ENCODE data around the gene GPR108. TPM values are rescaled to one million over a fixed set of nuclear protein-coding genes. Genes with fewer than 3 reads are reported as not detected.
"Not testable (repeated sequence)": the region's sequence is repeated elsewhere in the genome, so short reads cannot be mapped to it uniquely, and the experiment has no call there.

The GPR108 gene
- total RNA-seq, 2 experiments from 2014 or later: 72.1 to 75.4 TPM

DNA sequence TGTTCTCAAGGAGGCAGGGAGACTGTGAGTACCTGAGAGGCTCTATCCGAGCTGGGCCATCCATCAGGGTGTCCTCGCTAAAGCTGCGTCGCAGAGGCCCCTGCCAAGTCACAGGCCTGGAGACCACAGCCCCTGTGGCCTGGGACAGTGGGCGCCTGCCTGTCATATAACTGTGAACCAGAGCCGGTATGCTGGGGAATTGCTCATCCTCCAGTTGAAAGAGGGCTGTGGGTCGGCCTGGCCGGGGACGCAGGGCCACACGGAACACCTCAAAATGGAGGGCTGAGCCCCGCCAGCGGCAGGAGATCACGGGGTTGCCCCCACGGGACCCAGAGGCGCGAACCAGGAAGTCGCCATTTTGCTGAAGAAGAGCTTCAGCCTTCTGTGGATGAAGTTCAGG, 23.2 kb upstream of the GPR108 start:
- ChIA-PET CTCF (interaction anchor here (0.7 kb wide), 1 partner anchor 22 kb away, joined by 3 read pairs; no protein-coding TSS in a partner anchor), POLR2A (interaction anchor here (0.6 to 1.8 kb wide), 2 partner anchors 12 to 1535 kb away, joined by 3 to 7 read pairs; partner anchors contain the start of gene VAV1)
- DNase-seq: no peak
- no peaks in the 10 kb centered on the region for H3K27me3 Mint-ChIP-seq
- H3K4me3 Mint-ChIP-seq: no peak overlapping the region
- H3K36me3 Mint-ChIP-seq: peaks cover 18% of the 10 kb centered on the region
- H3K9me3 Mint-ChIP-seq: no peaks in the 10 kb centered on the region
- H3K27ac Mint-ChIP-seq: no peak overlapping the region
- peaks cover 12% of the 10 kb centered on the region for H3K4me1 Mint-ChIP-seq (ENCODE audit: low read depth)
- intact Hi-C loops (cut with micrococcal nuclease): no loop called here

- ChIA-PET POLR2A (no interaction called here), CTCF (interaction anchor here (0.7 to 1.7 kb wide), 3 partner anchors 107 to 238 kb away, joined by 4 to 10 read pairs (median 5); no protein-coding TSS in a partner anchor)
- intact Hi-C loops (cut with micrococcal nuclease): no loop called here
- Mint-ChIP-seq H3K36me3 (peaks cover 46% of the 10 kb centered on the region), H3K4me3 (no peak overlapping the region), H3K27ac (no peak overlapping the region), H3K4me1 (ENCODE audit: low read depth) (peaks cover 16% of the 10 kb centered on the region), H3K27me3 (no peaks in the 10 kb centered on the region), H3K9me3 (no peaks in the 10 kb centered on the region)
- no peak for DNase-seq
Observed at GRCh38 chr19:6754653-6755463, 17.5 kb upstream of the GPR108 start.

DNA sequence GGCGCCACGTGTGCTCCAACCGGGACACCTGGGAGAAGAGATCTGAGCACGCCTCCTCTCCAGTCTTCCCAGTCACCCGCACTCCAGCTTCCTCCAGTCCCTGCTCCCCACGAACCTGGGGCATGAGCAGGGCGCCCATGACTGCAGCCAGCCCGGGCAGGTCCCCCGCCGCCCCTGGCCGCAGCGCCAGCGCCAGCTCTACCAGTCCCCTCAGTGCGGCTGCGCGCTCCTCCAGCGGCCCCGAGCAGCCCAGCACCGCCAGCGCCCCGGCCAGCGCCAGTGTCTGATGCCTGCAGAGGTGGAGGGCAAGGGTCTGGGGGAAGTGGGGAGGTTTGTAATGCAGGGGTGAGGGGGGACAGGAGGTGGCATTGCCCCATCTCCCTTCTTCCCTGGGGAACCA, 16.8 kb upstream of the GPR108 start:
- intact Hi-C loops (cut with micrococcal nuclease): no loop called here
- H3K4me3 Mint-ChIP-seq: no peak overlapping the region
- H3K4me1 Mint-ChIP-seq (ENCODE audit: low read depth): peaks cover 16% of the 10 kb centered on the region
- no peak for DNase-seq
- H3K9me3 Mint-ChIP-seq: no peaks in the 10 kb centered on the region
- CTCF ChIA-PET: interaction anchor here (1.0 to 1.7 kb wide), 2 partner anchors 14 to 109 kb away, joined by 3 to 10 read pairs; no protein-coding TSS in a partner anchor
- H3K27me3 Mint-ChIP-seq: no peaks in the 10 kb centered on the region
- H3K27ac Mint-ChIP-seq: no peak overlapping the region
- POLR2A ChIA-PET: no interaction called here
- H3K36me3 Mint-ChIP-seq: peaks cover 45% of the 10 kb centered on the region

DNA sequence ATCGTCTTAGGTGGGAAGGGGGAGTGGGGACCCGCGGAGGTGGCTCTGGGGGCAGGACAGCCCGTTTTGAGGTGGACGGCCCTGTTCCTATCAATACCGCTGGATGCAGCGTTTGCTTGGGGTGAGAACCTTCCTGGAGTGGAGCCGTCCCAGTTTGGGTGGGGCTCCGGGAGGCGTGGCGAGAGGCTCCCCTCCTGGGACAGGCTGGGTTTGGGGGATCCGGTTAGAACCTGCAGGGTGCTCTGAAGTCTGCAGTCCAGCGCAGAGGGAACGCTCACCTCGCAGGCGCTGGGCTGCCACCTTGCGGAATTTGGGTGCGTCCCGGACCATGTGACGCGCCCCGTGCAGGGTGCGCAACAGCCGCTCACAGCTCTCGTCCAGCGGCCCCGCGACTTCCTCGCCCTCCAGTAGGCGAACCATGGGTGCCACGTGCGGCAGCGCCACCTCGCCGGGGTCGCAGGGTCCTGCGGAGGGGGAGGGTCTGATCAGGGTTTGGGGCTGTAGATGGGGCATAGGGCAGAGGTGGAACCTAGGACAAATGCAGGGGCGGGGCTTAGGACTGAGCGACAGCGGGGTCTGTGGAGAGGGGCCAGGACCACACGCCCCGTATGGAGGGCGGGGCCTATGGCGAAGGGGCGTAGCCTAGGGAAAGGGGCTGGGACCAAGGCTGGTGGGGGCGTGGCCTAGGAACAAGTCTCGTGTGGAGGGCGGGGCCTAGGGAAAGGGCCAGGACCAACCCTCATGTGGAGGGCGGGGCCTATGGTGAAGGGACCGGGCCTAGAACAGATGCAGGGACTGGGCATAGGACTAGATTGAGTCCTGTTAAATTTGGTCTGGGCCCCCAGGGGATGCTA, 16.0 kb upstream of the GPR108 start:
- CTCF ChIA-PET: interaction anchor here (0.6 to 1.7 kb wide), 6 partner anchors 10 to 237 kb away, joined by 3 to 10 read pairs (median 3); no protein-coding TSS in a partner anchor
- peaks cover 13% of the 10 kb centered on the region for H3K4me1 Mint-ChIP-seq (ENCODE audit: low read depth)
- intact Hi-C loops (cut with micrococcal nuclease): loop anchor here (1.0 kb wide), 1 partner anchor 14 kb away; the partner anchor contains the start of gene SH2D3A
- no peaks in the 10 kb centered on the region for H3K9me3 Mint-ChIP-seq
- POLR2A ChIA-PET: no interaction called here
- H3K27ac Mint-ChIP-seq: peak overlapping the region; percentile 67
- DNase-seq: peak; percentile 88
- no peaks in the 10 kb centered on the region for H3K27me3 Mint-ChIP-seq
- peaks cover 41% of the 10 kb centered on the region for H3K36me3 Mint-ChIP-seq
- H3K4me3 Mint-ChIP-seq: peak overlapping the region; percentile 68

DNA sequence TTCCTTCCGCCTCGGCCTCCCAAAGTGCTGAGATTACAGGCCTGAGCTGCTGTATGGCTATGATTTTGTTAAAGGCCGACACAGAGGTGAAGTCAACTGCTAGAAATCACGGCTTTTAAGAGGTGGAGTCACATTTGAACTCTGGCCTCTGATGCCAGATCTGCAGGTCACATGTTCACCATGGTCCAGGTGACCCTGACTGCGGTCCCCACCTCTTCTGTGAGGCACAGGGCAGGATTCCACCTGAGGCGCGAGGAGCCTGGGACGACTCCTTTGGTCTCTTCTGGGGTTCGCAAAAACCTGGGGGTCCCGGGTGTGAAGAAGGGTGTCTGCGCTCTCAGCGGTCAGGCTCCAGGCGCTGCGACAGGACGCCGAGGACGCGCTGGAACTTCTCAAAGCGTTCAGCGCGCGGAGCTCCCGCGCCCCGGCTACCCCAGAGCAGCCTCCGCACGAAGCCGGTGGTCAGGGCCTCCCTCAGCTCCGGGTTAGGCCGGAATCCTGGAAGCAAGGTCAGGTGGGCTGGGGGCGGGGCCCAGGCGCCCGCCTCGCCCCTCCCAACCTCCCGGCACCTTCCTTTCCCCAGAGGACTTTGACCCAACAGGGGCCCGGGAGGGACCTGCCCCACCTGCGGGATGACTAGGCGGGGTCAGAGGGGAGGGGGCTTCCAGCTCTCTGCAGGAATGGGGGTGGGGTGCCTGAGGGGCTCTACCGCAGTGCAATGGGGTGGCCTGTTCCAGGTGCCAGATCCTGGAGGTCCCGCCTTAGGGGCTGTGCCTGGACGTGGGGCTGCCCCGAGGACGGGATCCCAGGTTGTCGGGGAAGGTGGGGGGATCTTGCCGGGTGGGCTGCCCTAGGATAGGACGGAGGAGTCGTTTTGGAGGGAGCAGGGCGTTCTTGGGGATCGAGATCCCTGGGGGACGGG, 15.1 kb upstream of the GPR108 start:
- CTCF ChIA-PET: interaction anchor here (0.6 to 1.7 kb wide), 5 partner anchors 39 to 236 kb away, joined by 3 to 10 read pairs (median 3); no protein-coding TSS in a partner anchor
- POLR2A ChIA-PET: no interaction called here
- no peak overlapping the region for H3K27ac Mint-ChIP-seq
- DNase-seq: no peak
- no peak overlapping the region for H3K4me3 Mint-ChIP-seq
- H3K4me1 Mint-ChIP-seq (ENCODE audit: low read depth): peaks cover 11% of the 10 kb centered on the region
- no peaks in the 10 kb centered on the region for H3K9me3 Mint-ChIP-seq
- H3K27me3 Mint-ChIP-seq: no peaks in the 10 kb centered on the region
- H3K36me3 Mint-ChIP-seq: peaks cover 44% of the 10 kb centered on the region
- intact Hi-C loops (cut with micrococcal nuclease): loop anchor here (1.0 kb wide), 1 partner anchor 15 kb away; the partner anchor contains the start of gene SH2D3A

GRCh38 chr19:6751189-6751588, 13.8 kb upstream of the GPR108 start:
- Mint-ChIP-seq H3K27me3 (no peaks in the 10 kb centered on the region), H3K27ac (no peak overlapping the region), H3K9me3 (no peaks in the 10 kb centered on the region), H3K36me3 (peaks cover 48% of the 10 kb centered on the region), H3K4me1 (ENCODE audit: low read depth) (peaks cover 11% of the 10 kb centered on the region), H3K4me3 (no peak overlapping the region)
- intact Hi-C loops (cut with micrococcal nuclease): no loop called here
- no peak for DNase-seq
- POLR2A ChIA-PET: no interaction called here
- CTCF ChIA-PET: interaction anchor here (1.2 kb wide), 1 partner anchor 21 kb away, joined by 3 read pairs; the partner anchor contains the start of gene VAV1

DNA sequence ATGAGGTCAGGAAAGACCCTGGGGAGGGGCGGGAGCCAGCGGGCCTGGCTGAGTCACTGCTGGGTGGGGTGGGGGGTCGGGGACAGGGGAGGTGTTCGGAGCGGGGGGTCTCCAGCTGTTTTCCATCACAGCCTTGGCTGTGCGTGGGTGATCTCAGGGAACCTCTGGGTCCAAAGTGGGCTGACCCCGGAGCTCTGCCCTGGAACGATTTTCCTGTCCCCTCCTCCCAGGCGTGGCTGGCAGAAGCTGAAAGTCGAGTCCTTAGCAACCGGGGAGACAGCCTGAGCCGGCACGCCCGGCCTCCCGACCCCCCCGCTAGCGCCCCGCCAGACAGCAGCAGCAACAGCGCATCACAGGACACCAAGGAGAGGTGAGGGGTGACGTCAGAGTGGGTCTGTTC, 12.7 kb upstream of the GPR108 start:
- Mint-ChIP-seq H3K9me3 (no peaks in the 10 kb centered on the region), H3K4me3 (no peak overlapping the region), H3K27ac (no peak overlapping the region), H3K4me1 (ENCODE audit: low read depth) (peaks cover 11% of the 10 kb centered on the region), H3K36me3 (peaks cover 53% of the 10 kb centered on the region), H3K27me3 (no peaks in the 10 kb centered on the region)
- ChIA-PET CTCF (interaction anchor here (0.6 to 1.2 kb wide), 2 partner anchors 23 to 119 kb away, joined by 3 read pairs; partner anchors contain the start of gene VAV1), POLR2A (no interaction called here)
- DNase-seq: no peak
- intact Hi-C loops (cut with micrococcal nuclease): no loop called here

GRCh38 chr19:6748543-6748942, 11.2 kb upstream of the GPR108 start:
- H3K27ac Mint-ChIP-seq; H3K4me1 Mint-ChIP-seq (ENCODE audit: low read depth); H3K4me3 Mint-ChIP-seq; H3K27me3 Mint-ChIP-seq; POLR2A ChIA-PET; intact Hi-C loops (cut with micrococcal nuclease); H3K9me3 Mint-ChIP-seq; DNase-seq: not testable (repeated sequence)
- CTCF ChIA-PET: interaction anchor here (1.6 kb wide), 1 partner anchor 10 kb away, joined by 5 read pairs; no protein-coding TSS in a partner anchor
- H3K36me3 Mint-ChIP-seq: peaks cover 51% of the 10 kb centered on the region

DNA sequence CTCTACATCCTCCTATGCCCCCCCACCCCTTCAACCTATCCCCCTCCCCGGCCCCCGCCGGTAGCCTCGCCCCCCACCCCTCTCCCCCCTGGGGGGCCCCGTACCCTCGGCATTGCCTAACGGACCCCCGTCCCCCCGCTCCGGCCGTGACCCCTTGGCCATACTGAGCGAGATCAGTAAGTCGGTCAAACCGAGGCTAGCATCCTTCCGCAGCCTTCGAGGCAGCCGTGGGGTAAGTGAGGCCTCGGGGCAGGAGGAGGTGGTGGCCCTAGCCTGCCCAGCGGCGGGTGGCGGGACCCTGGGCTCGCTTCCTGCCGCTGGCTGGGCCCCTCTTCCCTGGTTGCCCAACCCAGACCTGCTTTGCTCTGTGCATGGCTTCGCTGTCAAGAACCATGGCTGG, 8.6 kb upstream of the GPR108 start:
- DNase-seq: no peak
- H3K4me1 Mint-ChIP-seq (ENCODE audit: low read depth): peaks cover 9% of the 10 kb centered on the region
- peaks cover 50% of the 10 kb centered on the region for H3K36me3 Mint-ChIP-seq
- ChIA-PET CTCF (interaction anchor here (1.0 kb wide), 1 partner anchor 114 kb away, joined by 4 read pairs; no protein-coding TSS in a partner anchor), POLR2A (no interaction called here)
- H3K9me3 Mint-ChIP-seq: no peaks in the 10 kb centered on the region
- no peaks in the 10 kb centered on the region for H3K27me3 Mint-ChIP-seq
- intact Hi-C loops (cut with micrococcal nuclease): no loop called here
- H3K4me3 Mint-ChIP-seq: no peak overlapping the region
- no peak overlapping the region for H3K27ac Mint-ChIP-seq

DNA sequence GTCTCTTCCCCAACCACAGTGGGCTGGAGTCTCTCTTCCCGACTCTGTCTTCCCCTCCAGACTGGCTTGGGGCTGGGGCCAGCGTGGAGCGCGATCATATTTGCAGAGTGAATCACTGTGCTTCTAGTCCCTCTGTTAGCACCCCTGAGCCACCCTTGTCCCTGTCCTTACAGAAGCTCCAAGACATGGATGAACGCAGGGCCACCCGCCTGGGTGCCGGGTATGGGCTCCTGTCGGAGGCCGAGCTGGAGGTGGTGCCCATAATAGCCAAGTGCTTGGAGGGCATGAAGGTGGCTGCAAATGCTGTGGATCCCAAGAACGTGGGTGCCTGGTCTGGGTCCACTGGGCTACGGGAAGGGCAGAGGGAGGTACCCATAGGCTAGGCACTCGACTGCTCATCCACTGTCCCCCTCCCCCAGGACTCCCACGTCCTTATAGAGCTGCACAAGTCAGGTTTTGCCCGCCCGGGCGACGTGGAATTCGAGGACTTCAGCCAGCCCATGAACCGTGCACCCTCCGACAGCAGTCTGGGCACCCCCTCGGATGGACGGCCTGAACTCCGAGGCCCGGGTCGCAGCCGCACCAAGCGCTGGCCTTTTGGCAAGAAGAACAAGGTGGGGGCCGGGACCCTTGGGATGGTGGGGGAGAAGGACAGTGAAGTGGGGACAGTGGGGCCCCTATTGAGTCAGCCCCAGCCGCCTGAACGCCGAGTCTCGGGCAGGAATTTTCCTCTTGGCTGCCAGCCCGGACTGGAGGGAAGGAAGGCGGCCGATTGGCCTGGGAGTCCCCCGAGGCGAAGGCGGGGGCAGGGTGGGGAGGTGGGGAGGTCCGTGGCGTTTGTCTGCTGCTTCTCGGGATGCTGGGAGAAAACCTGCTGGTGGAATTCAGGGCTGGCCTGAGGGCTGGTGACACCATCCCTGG, 7.3 kb upstream of the GPR108 start:
- Mint-ChIP-seq H3K4me1 (ENCODE audit: low read depth) (peaks cover 12% of the 10 kb centered on the region), H3K27ac (no peak overlapping the region)

More for the DNA sequence above, 7.3 kb upstream of the GPR108 start:
- intact Hi-C loops (cut with micrococcal nuclease): no loop called here
- Mint-ChIP-seq H3K27me3 (no peaks in the 10 kb centered on the region), H3K9me3 (no peaks in the 10 kb centered on the region), H3K36me3 (peaks cover 41% of the 10 kb centered on the region), H3K4me3 (no peak overlapping the region)
- CTCF ChIA-PET: interaction anchor here (1.0 to 1.7 kb wide), 3 partner anchors 9 to 119 kb away, joined by 3 to 6 read pairs (median 4); no protein-coding TSS in a partner anchor
- DNase-seq: no peak
- POLR2A ChIA-PET: no interaction called here

Data from activated CD4-positive, alpha-beta memory T cell treated with anti-CD3 and anti-CD28 coated beads for 36 hours (primary cell).